Gastrocnemius medialis (tissue), 4 donors: ENCODE measurements around the gene EHD1.

Source experiments
- CTCF ChIP-seq, 5 experiments: fragments of 450-650 bp in 3 of 5; fragments of 200-600 bp in 2 of 5; sonication (generic) in 2 of 5; IDR thresholded peaks in 4 of 5; conservative IDR thresholded peaks in 1 of 5; 1 replicate in 4 of 5; 2 replicates in 1 of 5; pipeline ENCODE4 v1.5.1; 2016 to 2019; ENCODE audit warnings: antibody characterized with exemption in 5 of 5, mild to moderate bottlenecking in 3 of 5, moderate library complexity in 3 of 5
- POLR2A ChIP-seq, 2 donors: fragments of 450-650 bp; IDR thresholded peaks; one replicate each; pipeline ENCODE4 v1.6.1; 2017; ENCODE audit warnings: antibody characterized with exemption in 2 of 2, mild to moderate bottlenecking in 2 of 2, moderate library complexity in 2 of 2

- TF ChIP-seq CTCF (IDR thresholded peaks at IDR 0.05 in 4 of 5, conservative IDR thresholded peaks at IDR 0.05 in 1 of 5) (no peak), POLR2A (IDR thresholded peaks at IDR 0.05) (no peak)
Measured at GRCh38 chr11:64915376-64915887, 37.0 kb upstream of the EHD1 start.
